Measurements from ENCODE around the gene PVR. TPM values are rescaled to one million over a fixed set of nuclear protein-coding genes. Genes with fewer than 3 reads are reported as not detected.
"Not testable (repeated sequence)": the region's sequence is repeated elsewhere in the genome, so short reads cannot be mapped to it uniquely, and the experiment has no call there.

The PVR gene
- total RNA-seq, 1 donor from 2014 or later, result 26.0 TPM

- intact Hi-C loops (cut with DNase I), result no loop called here
- H3K4me1 ChIP-seq, result no peaks in the 10 kb centered on the region
- H3K9me3 ChIP-seq, result no peaks in the 10 kb centered on the region
- H3K4me3 ChIP-seq, result no peak overlapping the region
- no peak overlapping the region for H3K27ac ChIP-seq
- H3K36me3 ChIP-seq, result no peaks in the 10 kb centered on the region
- no peak for DNase-seq (ENCODE audit: extremely low spot score in 2 of 2)
- TF ChIP-seq POLR2A (IDR thresholded peaks at IDR 0.05), result no peak
- TF ChIP-seq CTCF (IDR thresholded peaks at IDR 0.05), result no peak
- TF ChIP-seq POLR2AphosphoS5 (IDR thresholded peaks at IDR 0.05; ENCODE audit: insufficient read depth in 1 of 2, low read depth in 1 of 2), result no peak
- no peaks in the 10 kb centered on the region for H3K27me3 ChIP-seq
These were observed 18.8 kb upstream of the PVR start for GRCh38 chr19:44624840-44625354.

- intact Hi-C loops (cut with DNase I); H3K4me1 ChIP-seq; DNase-seq (ENCODE audit: extremely low spot score in 2 of 2); H3K36me3 ChIP-seq; H3K4me3 ChIP-seq; H3K27ac ChIP-seq; H3K9me3 ChIP-seq; H3K27me3 ChIP-seq: not testable (repeated sequence)
These were observed 18.1 kb upstream of the PVR start for GRCh38 chr19:44625637-44626036.

- H3K27ac ChIP-seq, result no peak overlapping the region
These were observed 17.6 kb upstream of the PVR start for GRCh38 chr19:44626048-44626624.

GRCh38 chr19:44627631-44628030 lies 16.1 kb upstream of the PVR start:
- intact Hi-C loops (cut with DNase I), result no loop called here
- no peak overlapping the region for H3K4me3 ChIP-seq
- no peaks in the 10 kb centered on the region for H3K9me3 ChIP-seq
- TF ChIP-seq POLR2AphosphoS5 (IDR thresholded peaks at IDR 0.05; ENCODE audit: insufficient read depth in 1 of 2, low read depth in 1 of 2) (no peak), POLR2A (IDR thresholded peaks at IDR 0.05) (no peak), CTCF (IDR thresholded peaks at IDR 0.05) (no peak)
- H3K36me3 ChIP-seq, result no peaks in the 10 kb centered on the region
- H3K27me3 ChIP-seq, result no peaks in the 10 kb centered on the region
- no peaks in the 10 kb centered on the region for H3K4me1 ChIP-seq
- no peak for DNase-seq (ENCODE audit: extremely low spot score in 2 of 2)
- no peak overlapping the region for H3K27ac ChIP-seq

More at GRCh38 chr19:44626048-44626624, 17.6 kb upstream of the PVR start:
- no peaks in the 10 kb centered on the region for H3K9me3 ChIP-seq
- no peaks in the 10 kb centered on the region for H3K27me3 ChIP-seq
- H3K4me3 ChIP-seq, result no peak overlapping the region
- H3K4me1 ChIP-seq, result no peaks in the 10 kb centered on the region
- intact Hi-C loops (cut with DNase I), result no loop called here
- H3K36me3 ChIP-seq, result no peaks in the 10 kb centered on the region
- no peak for DNase-seq (ENCODE audit: extremely low spot score in 2 of 2)
- TF ChIP-seq POLR2AphosphoS5 (IDR thresholded peaks at IDR 0.05; ENCODE audit: insufficient read depth in 1 of 2, low read depth in 1 of 2) (no peak), POLR2A (IDR thresholded peaks at IDR 0.05) (no peak), CTCF (IDR thresholded peaks at IDR 0.05) (no peak)

GRCh38 chr19:44628793-44629192 lies 14.9 kb upstream of the PVR start:
- Histone ChIP-seq H3K27ac (no peak overlapping the region), H3K9me3 (no peaks in the 10 kb centered on the region), H3K36me3 (no peaks in the 10 kb centered on the region), H3K4me1 (no peaks in the 10 kb centered on the region), H3K27me3 (no peaks in the 10 kb centered on the region), H3K4me3 (no peak overlapping the region)
- TF ChIP-seq CTCF (IDR thresholded peaks at IDR 0.05), result no peak
- TF ChIP-seq POLR2AphosphoS5 (IDR thresholded peaks at IDR 0.05; ENCODE audit: insufficient read depth in 1 of 2, low read depth in 1 of 2), result no peak
- TF ChIP-seq POLR2A (IDR thresholded peaks at IDR 0.05), result no peak
- intact Hi-C loops (cut with DNase I), result no loop called here
- DNase-seq (ENCODE audit: extremely low spot score in 2 of 2), result no peak

- DNase-seq (ENCODE audit: extremely low spot score in 2 of 2); H3K4me1 ChIP-seq; H3K9me3 ChIP-seq; intact Hi-C loops (cut with DNase I); H3K27ac ChIP-seq; H3K4me3 ChIP-seq; H3K36me3 ChIP-seq; H3K27me3 ChIP-seq: not testable (repeated sequence)
These were observed 12.1 kb upstream of the PVR start for GRCh38 chr19:44631611-44632010.

- H3K27ac ChIP-seq; DNase-seq (ENCODE audit: extremely low spot score in 2 of 2); H3K4me3 ChIP-seq; H3K36me3 ChIP-seq; H3K9me3 ChIP-seq; intact Hi-C loops (cut with DNase I); H3K27me3 ChIP-seq; H3K4me1 ChIP-seq: not testable (repeated sequence)
These were observed 9.7 kb upstream of the PVR start for GRCh38 chr19:44634058-44634457.
